ENCODE results near the gene ATP5PB.

The ATP5PB gene

DNA sequence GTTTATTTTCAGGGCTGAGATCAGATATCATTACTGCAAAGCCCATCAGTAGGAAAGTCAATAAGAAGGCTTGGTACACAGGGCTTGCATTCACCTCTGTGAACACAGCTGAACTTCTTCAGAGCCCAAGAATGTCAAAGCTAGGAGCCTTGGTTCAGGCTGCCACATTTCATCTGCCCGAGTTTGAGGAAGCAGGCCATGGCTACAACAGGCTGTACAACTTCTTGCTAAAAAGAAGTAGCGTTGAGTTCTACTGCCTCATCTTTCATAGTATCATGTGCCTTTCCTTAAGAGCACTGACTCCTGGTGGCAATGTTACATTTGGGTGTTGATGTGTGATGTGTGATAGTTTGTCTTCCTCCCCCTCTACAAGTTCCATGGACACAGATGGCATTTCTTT is 34.6 kb downstream of the ATP5PB start:
- no peak for DNase-seq (ENCODE audit: low spot score)
- Histone ChIP-seq H3K27me3 (ENCODE audit: control insufficient read depth in 3 of 3, insufficient read depth in 3 of 3, low read depth in 1 of 3, low read length in 3 of 3) (peaks cover 0 to 13% (median 0%) of the 10 kb centered on the region in 3 experiments), H4K91ac (ENCODE audit: low read depth, low read length, poor library complexity) (no peak overlapping the region), H3K9ac (ENCODE audit: low read depth, low read length, poor library complexity) (no peak overlapping the region), H3K14ac (ENCODE audit: low read length) (no peak overlapping the region), H2AFZ (ENCODE audit: low read length) (no peak overlapping the region), H3K79me1 (ENCODE audit: low read depth, low read length) (no peaks in the 10 kb centered on the region), H3K27ac (replicated peaks; ENCODE audit: low read length) (no peak overlapping the region), H2BK12ac (ENCODE audit: low read length) (no peak overlapping the region), H2BK5ac (ENCODE audit: low read length) (no peak overlapping the region), H3K36me3 (replicated peaks in 1 of 2; ENCODE audit: control insufficient read depth in 2 of 2, insufficient read depth in 2 of 2, low read length in 2 of 2) (no peaks in the 10 kb centered on the region), H3K9me3 (replicated peaks in 1 of 2; ENCODE audit: control insufficient read depth in 2 of 2, insufficient read depth in 1 of 2, low read depth in 1 of 2, low read length in 2 of 2) (no peaks in the 10 kb centered on the region), H3K4me3 (ENCODE audit: low read length in 2 of 2) (no peak overlapping the region), H3K4me1 (ENCODE audit: control insufficient read depth in 2 of 2, insufficient read depth in 1 of 2, low read depth in 1 of 2, low read length in 2 of 2) (no peaks in the 10 kb centered on the region), H4K8ac (ENCODE audit: low read depth, low read length) (no peak overlapping the region), H3K4ac (ENCODE audit: low read length) (no peak overlapping the region), H2BK120ac (ENCODE audit: low read depth, low read length) (no peak overlapping the region), H3K18ac (ENCODE audit: low read length) (no peak overlapping the region), H2BK15ac (ENCODE audit: low read length) (no peak overlapping the region), H3K4me2 (ENCODE audit: insufficient read depth, low read length, poor library complexity, severe bottlenecking) (no peak overlapping the region), H3K23ac (ENCODE audit: low read depth, low read length, poor library complexity) (no peak overlapping the region), H2AK5ac (ENCODE audit: low read depth, low read length) (no peak overlapping the region)
- WGBS, 2 donors (ENCODE audit: extremely low coverage in 2 of 2, insufficient read length in 2 of 2, insufficient replicate concordance in 1 of 2): no CpG with 5 or more reads among the region's 2 CpGs

GRCh38 chr1:111484391-111485026 is 35.2 kb downstream of the ATP5PB start:
- no peak overlapping the region for H2BK15ac ChIP-seq (ENCODE audit: low read length)
- no peak overlapping the region for H3K4me2 ChIP-seq (ENCODE audit: insufficient read depth, low read length, poor library complexity, severe bottlenecking)
- no peak overlapping the region for H2AK5ac ChIP-seq (ENCODE audit: low read depth, low read length)
- H3K4me3 ChIP-seq (ENCODE audit: low read length in 2 of 2): no peak overlapping the region
- no peak overlapping the region for H3K27ac ChIP-seq (replicated peaks; ENCODE audit: low read length)
- H3K23ac ChIP-seq (ENCODE audit: low read depth, low read length, poor library complexity): no peak overlapping the region
- H2BK120ac ChIP-seq (ENCODE audit: low read depth, low read length): no peak overlapping the region
- no peaks in the 10 kb centered on the region for H3K9me3 ChIP-seq (replicated peaks in 1 of 2; ENCODE audit: control insufficient read depth in 2 of 2, insufficient read depth in 1 of 2, low read depth in 1 of 2, low read length in 2 of 2)
- no peak for DNase-seq (ENCODE audit: low spot score)
- no peak overlapping the region for H3K4ac ChIP-seq (ENCODE audit: low read length)
- H3K36me3 ChIP-seq (replicated peaks in 1 of 2; ENCODE audit: control insufficient read depth in 2 of 2, insufficient read depth in 2 of 2, low read length in 2 of 2): no peaks in the 10 kb centered on the region
- H4K8ac ChIP-seq (ENCODE audit: low read depth, low read length): no peak overlapping the region
- H2AFZ ChIP-seq (ENCODE audit: low read length): no peak overlapping the region
- no peaks in the 10 kb centered on the region for H3K79me1 ChIP-seq (ENCODE audit: low read depth, low read length)
- H2BK5ac ChIP-seq (ENCODE audit: low read length): no peak overlapping the region
- H3K9ac ChIP-seq (ENCODE audit: low read depth, low read length, poor library complexity): no peak overlapping the region
- no peak overlapping the region for H4K91ac ChIP-seq (ENCODE audit: low read depth, low read length, poor library complexity)
- peaks cover 0 to 16% (median 0%) of the 10 kb centered on the region in 3 experiments for H3K27me3 ChIP-seq (ENCODE audit: control insufficient read depth in 3 of 3, insufficient read depth in 3 of 3, low read depth in 1 of 3, low read length in 3 of 3)
- no peaks in the 10 kb centered on the region for H3K4me1 ChIP-seq (ENCODE audit: control insufficient read depth in 2 of 2, insufficient read depth in 1 of 2, low read depth in 1 of 2, low read length in 2 of 2)
- H3K18ac ChIP-seq (ENCODE audit: low read length): no peak overlapping the region
- H2BK12ac ChIP-seq (ENCODE audit: low read length): no peak overlapping the region
- no peak overlapping the region for H3K14ac ChIP-seq (ENCODE audit: low read length)

GRCh38 chr1:111486431-111486830 is 37.2 kb downstream of the ATP5PB start:
- Histone ChIP-seq H2AK5ac (ENCODE audit: low read depth, low read length) (no peak overlapping the region), H2AFZ (ENCODE audit: low read length) (no peak overlapping the region), H3K4ac (ENCODE audit: low read length) (no peak overlapping the region), H3K9me3 (replicated peaks in 1 of 2; ENCODE audit: control insufficient read depth in 2 of 2, insufficient read depth in 1 of 2, low read depth in 1 of 2, low read length in 2 of 2) (no peaks in the 10 kb centered on the region), H3K79me1 (ENCODE audit: low read depth, low read length) (no peaks in the 10 kb centered on the region), H2BK12ac (ENCODE audit: low read length) (no peak overlapping the region), H3K4me2 (ENCODE audit: insufficient read depth, low read length, poor library complexity, severe bottlenecking) (no peak overlapping the region), H2BK120ac (ENCODE audit: low read depth, low read length) (no peak overlapping the region), H2BK15ac (ENCODE audit: low read length) (no peak overlapping the region), H3K4me1 (ENCODE audit: control insufficient read depth in 2 of 2, insufficient read depth in 1 of 2, low read depth in 1 of 2, low read length in 2 of 2) (no peaks in the 10 kb centered on the region), H3K14ac (ENCODE audit: low read length) (no peak overlapping the region), H3K23ac (ENCODE audit: low read depth, low read length, poor library complexity) (no peak overlapping the region), H4K8ac (ENCODE audit: low read depth, low read length) (no peak overlapping the region), H3K27me3 (ENCODE audit: control insufficient read depth in 3 of 3, insufficient read depth in 3 of 3, low read depth in 1 of 3, low read length in 3 of 3) (peaks cover 0 to 18% (median 0%) of the 10 kb centered on the region in 3 experiments), H3K36me3 (replicated peaks in 1 of 2; ENCODE audit: control insufficient read depth in 2 of 2, insufficient read depth in 2 of 2, low read length in 2 of 2) (no peaks in the 10 kb centered on the region), H3K4me3 (ENCODE audit: low read length in 2 of 2) (no peak overlapping the region), H3K9ac (ENCODE audit: low read depth, low read length, poor library complexity) (peak overlapping the region; percentile 63), H2BK5ac (ENCODE audit: low read length) (no peak overlapping the region), H3K18ac (ENCODE audit: low read length) (no peak overlapping the region), H4K91ac (ENCODE audit: low read depth, low read length, poor library complexity) (no peak overlapping the region), H3K27ac (replicated peaks; ENCODE audit: low read length) (no peak overlapping the region)
- DNase-seq (ENCODE audit: low spot score): no peak
- WGBS, 2 donors (ENCODE audit: extremely low coverage in 2 of 2, insufficient read length in 2 of 2, insufficient replicate concordance in 1 of 2): no CpG with 5 or more reads among the region's 7 CpGs

DNA sequence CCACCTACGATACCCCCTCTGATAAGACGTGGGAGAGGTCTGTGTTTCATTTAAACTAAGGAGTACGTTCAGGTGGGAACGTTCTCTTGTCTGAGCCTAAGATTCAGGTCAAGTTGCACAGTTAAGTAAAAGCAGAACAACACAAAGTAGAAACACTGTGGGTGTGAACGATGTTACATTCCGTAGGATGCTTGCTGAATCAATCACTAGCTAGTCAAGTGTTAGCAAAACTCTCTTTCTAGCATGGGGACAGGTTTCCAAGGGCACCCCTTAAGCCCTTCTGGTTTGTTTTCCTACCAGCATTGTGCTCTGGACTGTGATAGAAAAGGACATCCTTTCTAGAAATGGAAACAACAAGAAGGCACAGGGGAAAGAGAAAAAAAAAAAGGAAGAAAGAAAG is 37.9 kb downstream of the ATP5PB start:
- Histone ChIP-seq H3K27ac (replicated peaks; ENCODE audit: low read length) (no peak overlapping the region), H3K9ac (ENCODE audit: low read depth, low read length, poor library complexity) (no peak overlapping the region), H4K91ac (ENCODE audit: low read depth, low read length, poor library complexity) (no peak overlapping the region), H3K23ac (ENCODE audit: low read depth, low read length, poor library complexity) (no peak overlapping the region), H3K9me3 (replicated peaks in 1 of 2; ENCODE audit: control insufficient read depth in 2 of 2, insufficient read depth in 1 of 2, low read depth in 1 of 2, low read length in 2 of 2) (no peaks in the 10 kb centered on the region), H2AFZ (ENCODE audit: low read length) (no peak overlapping the region), H3K18ac (ENCODE audit: low read length) (no peak overlapping the region), H3K27me3 (ENCODE audit: control insufficient read depth in 3 of 3, insufficient read depth in 3 of 3, low read depth in 1 of 3, low read length in 3 of 3) (peaks cover 0 to 18% (median 0%) of the 10 kb centered on the region in 3 experiments), H2AK5ac (ENCODE audit: low read depth, low read length) (no peak overlapping the region), H2BK5ac (ENCODE audit: low read length) (no peak overlapping the region), H3K4me3 (ENCODE audit: low read length in 2 of 2) (no peak overlapping the region), H3K4ac (ENCODE audit: low read length) (no peak overlapping the region), H3K4me2 (ENCODE audit: insufficient read depth, low read length, poor library complexity, severe bottlenecking) (no peak overlapping the region), H2BK15ac (ENCODE audit: low read length) (no peak overlapping the region), H4K8ac (ENCODE audit: low read depth, low read length) (no peak overlapping the region), H3K4me1 (ENCODE audit: control insufficient read depth in 2 of 2, insufficient read depth in 1 of 2, low read depth in 1 of 2, low read length in 2 of 2) (no peaks in the 10 kb centered on the region), H3K36me3 (replicated peaks in 1 of 2; ENCODE audit: control insufficient read depth in 2 of 2, insufficient read depth in 2 of 2, low read length in 2 of 2) (no peaks in the 10 kb centered on the region), H2BK12ac (ENCODE audit: low read length) (no peak overlapping the region), H2BK120ac (ENCODE audit: low read depth, low read length) (no peak overlapping the region), H3K14ac (ENCODE audit: low read length) (no peak overlapping the region), H3K79me1 (ENCODE audit: low read depth, low read length) (no peaks in the 10 kb centered on the region)
- no CpG with 5 or more reads among the region's 6 CpGs for WGBS, 2 donors (ENCODE audit: extremely low coverage in 2 of 2, insufficient read length in 2 of 2, insufficient replicate concordance in 1 of 2)
- DNase-seq (ENCODE audit: low spot score): no peak
